Measurements from ENCODE around the gene DNMT3L. TPM values are rescaled to one million over a fixed set of nuclear protein-coding genes. Genes with fewer than 3 reads are reported as not detected.

The DNMT3L gene
- total RNA-seq, 1 donor from 2014 or later: not detected

DNA sequence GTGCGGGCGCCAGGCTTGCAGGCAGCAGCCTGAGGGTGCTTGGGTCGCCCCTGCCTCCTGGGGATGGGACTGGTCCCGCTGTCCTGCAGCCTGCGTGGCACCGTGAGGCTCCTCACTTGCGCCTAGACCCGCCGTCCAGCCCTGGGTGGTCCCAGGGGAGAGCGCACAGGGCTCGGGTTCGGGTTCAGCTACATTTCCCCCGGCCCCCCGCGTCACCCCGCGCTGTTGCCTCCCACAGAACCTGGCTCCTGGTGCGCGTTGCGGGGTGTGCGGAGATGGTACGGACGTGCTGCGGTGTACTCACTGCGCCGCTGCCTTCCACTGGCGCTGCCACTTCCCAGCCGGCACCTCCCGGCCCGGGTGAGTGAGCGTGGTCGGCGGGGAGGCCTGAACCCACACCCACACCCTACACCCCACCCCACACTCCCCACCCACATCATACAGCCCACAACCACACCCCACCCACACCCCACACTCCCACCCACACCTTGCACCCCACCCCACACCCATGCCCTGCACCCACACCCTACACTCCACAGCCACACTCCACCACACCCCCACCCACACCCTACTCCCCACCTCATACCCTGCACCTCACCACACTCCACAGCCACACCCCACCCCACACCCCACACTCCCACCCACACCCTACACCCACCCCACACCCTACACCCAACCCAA is 32.0 kb upstream of the DNMT3L start:
- DNase-seq (ENCODE audit: low read depth) (no peak), FAIRE-seq (no peak)
- Histone ChIP-seq H3K27me3 (ENCODE audit: insufficient read depth, low read length) (peaks cover 2% of the 10 kb centered on the region), H3K36me3 (ENCODE audit: insufficient read depth, low read length) (no peaks in the 10 kb centered on the region), H3K4me3 (ENCODE audit: insufficient read depth, low read depth, low read length) (no peak overlapping the region), H3K4me2 (ENCODE audit: low read length) (no peak overlapping the region), H3K4me1 (ENCODE audit: insufficient read depth, low read length) (no peaks in the 10 kb centered on the region), H3K27ac (ENCODE audit: low read depth, low read length) (no peak overlapping the region), H3K79me2 (ENCODE audit: insufficient read depth, low read length) (no peaks in the 10 kb centered on the region), H2AFZ (ENCODE audit: low read depth, low read length) (no peak overlapping the region), H3K9ac (ENCODE audit: low read length) (no peak overlapping the region), H3K9me3 (ENCODE audit: insufficient read depth, low read depth, low read length) (no peaks in the 10 kb centered on the region), H4K20me1 (ENCODE audit: insufficient read depth, low read length) (no peaks in the 10 kb centered on the region)
- TF ChIP-seq EZH2 (IDR thresholded peaks at IDR 0.05; ENCODE audit: insufficient read depth, low read length) (no peak), CTCF (IDR thresholded peaks at IDR 0.05; ENCODE audit: insufficient read depth, low read depth, low read length) (no peak)
- Mint-ChIP-seq H3K27ac (ENCODE audit: unreplicated experiment) (no peak overlapping the region), H3K4me1 (ENCODE audit: low read depth, unreplicated experiment) (no peaks in the 10 kb centered on the region), H3K27me3 (ENCODE audit: low read depth, unreplicated experiment) (peaks cover 18% of the 10 kb centered on the region), H3K9me3 (ENCODE audit: unreplicated experiment) (no peaks in the 10 kb centered on the region), H3K4me3 (ENCODE audit: unreplicated experiment) (no peak overlapping the region), H3K36me3 (ENCODE audit: low read depth, unreplicated experiment) (no peaks in the 10 kb centered on the region)

- H3K27me3 ChIP-seq (ENCODE audit: insufficient read depth, low read length): peaks cover 2% of the 10 kb centered on the region
- peaks cover 24% of the 10 kb centered on the region for H3K27me3 Mint-ChIP-seq (ENCODE audit: low read depth, unreplicated experiment)
- no peaks in the 10 kb centered on the region for H4K20me1 ChIP-seq (ENCODE audit: insufficient read depth, low read length)
- no peak overlapping the region for H2AFZ ChIP-seq (ENCODE audit: low read depth, low read length)
- no peaks in the 10 kb centered on the region for H3K4me1 ChIP-seq (ENCODE audit: insufficient read depth, low read length)
- no peak overlapping the region for H3K9ac ChIP-seq (ENCODE audit: low read length)
- TF ChIP-seq EZH2 (IDR thresholded peaks at IDR 0.05; ENCODE audit: insufficient read depth, low read length): no peak
- no peak for TF ChIP-seq CTCF (IDR thresholded peaks at IDR 0.05; ENCODE audit: insufficient read depth, low read depth, low read length)
- no peak overlapping the region for H3K27ac Mint-ChIP-seq (ENCODE audit: unreplicated experiment)
- no peaks in the 10 kb centered on the region for H3K9me3 ChIP-seq (ENCODE audit: insufficient read depth, low read depth, low read length)
- H3K36me3 ChIP-seq (ENCODE audit: insufficient read depth, low read length): no peaks in the 10 kb centered on the region
- H3K27ac ChIP-seq (ENCODE audit: low read depth, low read length): no peak overlapping the region
- no peak overlapping the region for H3K4me3 ChIP-seq (ENCODE audit: insufficient read depth, low read depth, low read length)
- H3K4me2 ChIP-seq (ENCODE audit: low read length): no peak overlapping the region
- H3K4me1 Mint-ChIP-seq (ENCODE audit: low read depth, unreplicated experiment): no peaks in the 10 kb centered on the region
- no peaks in the 10 kb centered on the region for H3K79me2 ChIP-seq (ENCODE audit: insufficient read depth, low read length)
- H3K9me3 Mint-ChIP-seq (ENCODE audit: unreplicated experiment): no peaks in the 10 kb centered on the region
- DNase-seq (ENCODE audit: low read depth) (no peak), FAIRE-seq (no peak)
- no peaks in the 10 kb centered on the region for H3K36me3 Mint-ChIP-seq (ENCODE audit: low read depth, unreplicated experiment)
- H3K4me3 Mint-ChIP-seq (ENCODE audit: unreplicated experiment): no peak overlapping the region
Measured at GRCh38 chr21:44292812-44293195, 31.1 kb upstream of the DNMT3L start.

All from astrocyte (in vitro differentiated cells and primary cell).